A549 (cell line): Measurements from ENCODE around the gene CEMIP2.

Experiments used
- CBX8 ChIP-seq: fragments of 200-600 bp; sonication (generic); IDR thresholded peaks from 2 replicates; pipeline ENCODE4 v1.6.1; 2016
- CEBPB ChIP-seq, 2 experiments: fragments of >200 bp in 1 of 2; sonication (Bioruptor Twin) in 1 of 2; formaldehyde crosslinking in 1 of 2; IDR thresholded peaks; 2 replicates each; pipeline ENCODE4 v1.6.1; 2012 to 2016
- CTCF ChIP-seq: fragments of >200 bp; sonication (Bioruptor Twin); formaldehyde crosslinking; IDR thresholded peaks from 3 replicates; pipeline ENCODE4 v1.5.1; 2016
- ELK1 ChIP-seq: fragments of 150-350 bp; IDR thresholded peaks from 2 replicates; pipeline ENCODE4 v1.6.1; 2014; ENCODE audit warnings: low read depth, mild to moderate bottlenecking, low read length
- EP300 ChIP-seq, 2 experiments: fragments of >200 bp; sonication (Bioruptor Twin); formaldehyde crosslinking; IDR thresholded peaks; 2 replicates in 1 of 2; 3 replicates in 1 of 2; pipeline ENCODE4 v1.6.1; 2016 to 2017
- FOSL2 ChIP-seq, 2 experiments: fragments of 450-650 bp in 1 of 2; fragments of >200 bp in 1 of 2; sonication (Bioruptor Twin) in 1 of 2; formaldehyde crosslinking; IDR thresholded peaks; 2 replicates each; pipeline versions ENCODE4 v1.5.0 to v1.6.1; 2016 to 2020; ENCODE audit warnings: mild to moderate bottlenecking in 1 of 2, moderate library complexity in 1 of 2
- JUN ChIP-seq, 2 experiments: fragments of >200 bp; sonication (Bioruptor Twin); formaldehyde crosslinking; IDR thresholded peaks; 2 replicates in 1 of 2; 3 replicates in 1 of 2; pipeline ENCODE4 v1.6.1; 2016 to 2017
- MAX ChIP-seq: IDR thresholded peaks from 2 replicates; pipeline ENCODE4 v1.6.1; 2012
- MYC ChIP-seq: IDR thresholded peaks from 2 replicates; pipeline ENCODE4 v1.6.1; 2012; ENCODE audit warnings: mild to moderate bottlenecking, inconsistent platforms, low read length, improper control_type of control experiment, borderline replicate concordance
- PBX3 ChIP-seq: IDR thresholded peaks from 2 replicates; pipeline ENCODE4 v1.6.1; 2012
- POLR2A ChIP-seq: IDR thresholded peaks from 2 replicates; pipeline ENCODE4 v1.6.1; 2012; ENCODE audit warnings: mild to moderate bottlenecking, low read length
- REST ChIP-seq: fragments of 200-600 bp; sonication (generic); IDR thresholded peaks from 2 replicates; pipeline ENCODE4 v1.6.1; 2016; ENCODE audit warnings: antibody characterized with exemption, mild to moderate bottlenecking, moderate library complexity
- SMC3 ChIP-seq: fragments of >200 bp; sonication (Bioruptor Twin); formaldehyde crosslinking; IDR thresholded peaks from 3 replicates; pipeline ENCODE4 v1.6.1; 2018; ENCODE audit warnings: inconsistent platforms

- no peak for TF ChIP-seq CTCF
- TF ChIP-seq JUN (IDR thresholded peaks at IDR 0.05), result no peak
- TF ChIP-seq FOSL2 (IDR thresholded peaks at IDR 0.05), result no peak
- no peak for TF ChIP-seq FOSL2 (CRISPR knock-in tag; IDR thresholded peaks at IDR 0.05)
- TF ChIP-seq SMC3, result no peak
- no peak for TF ChIP-seq POLR2A
- TF ChIP-seq EP300 (IDR thresholded peaks at IDR 0.05), result no peak
- no peak for TF ChIP-seq PBX3
- TF ChIP-seq MAX, result no peak
- no peak for TF ChIP-seq ELK1
- TF ChIP-seq MYC, result no peak
- TF ChIP-seq REST, result no peak
- TF ChIP-seq CEBPB (IDR thresholded peaks at IDR 0.05), result no peak
- TF ChIP-seq CBX8, result no peak
Measured at GRCh38 chr9:71752352-71752751, 16.0 kb downstream of the CEMIP2 start.
